Ovary (tissue), 3 donors: ENCODE data around the gene RRAS2.

Source experiments
- CTCF ChIP-seq, 3 donors: fragments of 450-650 bp in 2 of 3; fragments of 200-600 bp in 1 of 3; IDR thresholded peaks; one replicate each; pipeline versions ENCODE4 v1.5.1 to v1.8.0; 2016 to 2022; ENCODE audit warnings: antibody characterized with exemption in 3 of 3, mild to moderate bottlenecking in 1 of 3
- EP300 ChIP-seq: sonication (generic); formaldehyde crosslinking; IDR thresholded peaks from one replicate; pipeline ENCODE4 v1.6.1; 2017; ENCODE audit warnings: antibody characterized with exemption
- POLR2A ChIP-seq: fragments of 450-650 bp; IDR thresholded peaks from one replicate; pipeline ENCODE4 v1.6.1; 2017; ENCODE audit warnings: antibody characterized with exemption, mild to moderate bottlenecking, moderate library complexity
- donor health status: DM: no; HTN: no; CAD: no.

GRCh38 chr11:14259186-14259784 lies 99.7 kb downstream of the RRAS2 start:
- no peak for TF ChIP-seq POLR2A
- TF ChIP-seq CTCF (IDR thresholded peaks at IDR 0.05), result no peak
- TF ChIP-seq EP300, result no peak
